Caco-2 (cell line): Measurements from ENCODE around the gene CLEC16A. TPM values are rescaled to one million over a fixed set of nuclear protein-coding genes. Genes with fewer than 3 reads are reported as not detected.

Experiments
- BruUV-seq: library from RNA; stranded (reverse); fragments of 400-500 nt; replicated peaks from 2 replicates; lab custom pipeline; 2021; lab: Mats Ljungman, UMichigan
- CTCF ChIA-PET: fragments of 300-600 bp; sonication (Branson Sonifier 250); formaldehyde crosslinking; loops from one replicate; lab custom pipeline; 2022; ENCODE audit warnings: antibody characterized with exemption; lab: Charles Lee
- POLR2A ChIA-PET: fragments of 300-600 bp; sonication (Branson Sonifier 250); formaldehyde crosslinking; loops from one replicate; lab custom pipeline; 2022; ENCODE audit warnings: antibody characterized with exemption; lab: Charles Lee
- DNase-seq, 2 experiments: peaks; one replicate each; pipeline versions ENCODE4 v3.0.0 to v3.0.0-alpha.2; 2020 to 2022
- H3K27me3 ChIP-seq: replicated peaks from 2 replicates; pipeline ENCODE4 v1.6.0; 2011; ENCODE audit warnings: low read length; ENCODE audit not compliant: control insufficient read depth, insufficient read depth
- H3K36me3 ChIP-seq: 2 replicates; pipeline ENCODE4 v1.5.1; 2011; ENCODE audit warnings: low read length; ENCODE audit not compliant: control insufficient read depth, insufficient read depth
- H3K4me1 ChIP-seq: fragments of 250-450 bp; sonication (Bioruptor Pico); 2 replicates; pipeline ENCODE4 v1.5.1; 2020; ENCODE audit warnings: mild to moderate bottlenecking
- H3K4me3 ChIP-seq: 2 replicates; pipeline ENCODE4 v1.5.1; 2011; ENCODE audit warnings: low read depth, mild to moderate bottlenecking, control low read depth, low read length
- H3K9me3 ChIP-seq: fragments of 250-450 bp; sonication (Bioruptor Pico); 2 replicates; pipeline ENCODE4 v1.5.1; 2020; ENCODE audit warnings: mild to moderate bottlenecking, moderate library complexity
- H3K27ac Mint-ChIP-seq: one replicate; pipeline ENCODE4 v1.8.0; 2022; ENCODE audit warnings: mixed read lengths; ENCODE audit not compliant: unreplicated experiment
- H3K27me3 Mint-ChIP-seq: one replicate; pipeline ENCODE4 v1.8.0; 2022; ENCODE audit warnings: mixed read lengths; ENCODE audit not compliant: insufficient read depth, unreplicated experiment
- H3K36me3 Mint-ChIP-seq: one replicate; pipeline ENCODE4 v1.8.0; 2022; ENCODE audit warnings: mild to moderate bottlenecking, mixed read lengths; ENCODE audit not compliant: insufficient read depth, unreplicated experiment
- H3K4me1 Mint-ChIP-seq: one replicate; pipeline ENCODE4 v1.8.0; 2022; ENCODE audit warnings: low read depth, mixed read lengths; ENCODE audit not compliant: unreplicated experiment
- H3K4me3 Mint-ChIP-seq: one replicate; pipeline ENCODE4 v1.8.0; 2022; ENCODE audit warnings: mild to moderate bottlenecking, moderate library complexity, mixed read lengths; ENCODE audit not compliant: unreplicated experiment
- H3K9me3 Mint-ChIP-seq: one replicate; pipeline ENCODE4 v1.8.0; 2022; ENCODE audit warnings: mixed read lengths; ENCODE audit not compliant: unreplicated experiment
- CTCF ChIP-seq, 2 experiments: fragments of 200-600 bp in 1 of 2; IDR thresholded peaks; 1 replicate in 1 of 2; 2 replicates in 1 of 2; pipeline versions ENCODE4 v1.5.1 to v1.8.0; 2011 to 2022; ENCODE audit warnings: antibody characterized with exemption in 1 of 2, control low read depth in 1 of 2, inconsistent platforms in 1 of 2, low read depth in 1 of 2, low read length in 1 of 2, mild to moderate bottlenecking in 1 of 2, moderate library complexity in 1 of 2; ENCODE audit not compliant: insufficient read depth in 1 of 2, severe bottlenecking in 1 of 2, unreplicated experiment in 1 of 2
- intact Hi-C: fragments of 100-400 bp; cut with micrococcal nuclease; formaldehyde crosslinking; loops from one replicate; pipeline ENCODE4 v1.10.0; 2022; ENCODE audit not compliant: unreplicated experiment
- total RNA-seq: library from RNA; stranded (reverse); gene quantifications from 2 replicates; pipeline ENCODE4 v1.2.3, GENCODE V29; 2022

CLEC16A gene
- total RNA-seq, 1 experiment from 2014 or later: 27.0 TPM

- H3K27me3 ChIP-seq: no peaks in the 10 kb centered on the region
- peaks cover 2% of the 10 kb centered on the region; the same call in 1 of the 2 replicates for H3K4me1 ChIP-seq
- no peaks in the 10 kb centered on the region for H3K9me3 ChIP-seq
- TF ChIP-seq CTCF (IDR thresholded peaks at IDR 0.05; ENCODE audit: insufficient read depth in 1 of 2, low read depth in 1 of 2, low read length in 1 of 2, severe bottlenecking in 1 of 2, unreplicated experiment in 1 of 2): no peak
- Mint-ChIP-seq H3K4me1 (no peaks in the 10 kb centered on the region), H3K27ac (no peak overlapping the region), H3K9me3 (no peaks in the 10 kb centered on the region), H3K36me3 (peaks cover 8% of the 10 kb centered on the region), H3K27me3 (no peaks in the 10 kb centered on the region), H3K4me3 (no peak overlapping the region)
- CTCF ChIA-PET: no interaction called here
- intact Hi-C loops: no loop called here
- no peaks in the 10 kb centered on the region; the same call in 1 of the 2 replicates for H3K36me3 ChIP-seq
- no peak for DNase-seq
- H3K4me3 ChIP-seq: no peak overlapping the region
- BruUV-seq: no TSS peak
- POLR2A ChIA-PET: no interaction called here
Measured at GRCh38 chr16:10959161-10959560, 14.8 kb downstream of the CLEC16A start.

GRCh38 chr16:10961231-10961630 is 16.9 kb downstream of the CLEC16A start:
- no peak for DNase-seq
- no peak for TF ChIP-seq CTCF (IDR thresholded peaks at IDR 0.05; ENCODE audit: insufficient read depth in 1 of 2, low read depth in 1 of 2, low read length in 1 of 2, severe bottlenecking in 1 of 2, unreplicated experiment in 1 of 2)
- no peaks in the 10 kb centered on the region for H3K27me3 Mint-ChIP-seq
- H3K36me3 ChIP-seq: no peaks in the 10 kb centered on the region; the same call in 1 of the 2 replicates
- no peaks in the 10 kb centered on the region for H3K4me1 Mint-ChIP-seq
- POLR2A ChIA-PET: no interaction called here
- H3K4me3 ChIP-seq: no peak overlapping the region
- CTCF ChIA-PET: no interaction called here
- no peaks in the 10 kb centered on the region for H3K27me3 ChIP-seq
- no peaks in the 10 kb centered on the region for H3K9me3 ChIP-seq
- no peaks in the 10 kb centered on the region for H3K9me3 Mint-ChIP-seq
- no peaks in the 10 kb centered on the region for H3K4me1 ChIP-seq
- no peak overlapping the region for H3K4me3 Mint-ChIP-seq
- BruUV-seq: no TSS peak
- H3K27ac Mint-ChIP-seq: no peak overlapping the region
- peaks cover 8% of the 10 kb centered on the region for H3K36me3 Mint-ChIP-seq
- intact Hi-C loops: no loop called here

GRCh38 chr16:10964039-10964890 is 19.9 kb downstream of the CLEC16A start:
- H3K27ac Mint-ChIP-seq: no peak overlapping the region
- intact Hi-C loops: loop anchor here (1.0 kb wide), 1 partner anchor 10 kb away; no protein-coding TSS in a partner anchor
- POLR2A ChIA-PET: no interaction called here

More at GRCh38 chr16:10964039-10964890, 19.9 kb downstream of the CLEC16A start:
- Mint-ChIP-seq H3K36me3 (peaks cover 8% of the 10 kb centered on the region), H3K4me3 (no peak overlapping the region), H3K9me3 (no peaks in the 10 kb centered on the region), H3K27me3 (no peaks in the 10 kb centered on the region), H3K4me1 (no peaks in the 10 kb centered on the region)
- CTCF ChIA-PET: interaction anchor here (0.8 to 1.5 kb wide), 3 partner anchors 10 to 292 kb away, joined by 3 to 4 read pairs (median 3); partner anchors contain the start of gene SOCS1
- peak; percentile 82 to 89 for TF ChIP-seq CTCF (IDR thresholded peaks at IDR 0.05; ENCODE audit: insufficient read depth in 1 of 2, low read depth in 1 of 2, low read length in 1 of 2, severe bottlenecking in 1 of 2, unreplicated experiment in 1 of 2)
- Histone ChIP-seq H3K36me3 (no peaks in the 10 kb centered on the region; the same call in 1 of the 2 replicates), H3K9me3 (no peaks in the 10 kb centered on the region), H3K27me3 (no peaks in the 10 kb centered on the region), H3K4me3 (no peak overlapping the region), H3K4me1 (no peaks in the 10 kb centered on the region)
- BruUV-seq: no TSS peak
- peak; percentile 67 to 78 for DNase-seq
